Keratinocyte (primary cell): ENCODE results near the gene GSN. TPM values are rescaled to one million over a fixed set of nuclear protein-coding genes. Genes with fewer than 3 reads are reported as not detected.

Experiments used
- DNase-seq: peaks from one replicate; pipeline ENCODE4 v3.0.0-alpha.2; 2011; ENCODE audit warnings: low read depth, missing footprints, low spot score
- FAIRE-seq: peaks from 2 replicates; lab custom pipeline; 2011; peaks lifted over from hg19 to GRCh38; lab: Jason Lieb, UNC
- H2AFZ ChIP-seq: 2 replicates; pipeline ENCODE4 v1.6.0; 2012; ENCODE audit warnings: low read length, control low read depth, inconsistent platforms; ENCODE audit not compliant: control insufficient read depth
- H3K27ac ChIP-seq: 2 replicates; pipeline ENCODE4 v1.5.1; 2011; ENCODE audit warnings: low read length; ENCODE audit not compliant: control insufficient read depth, insufficient read depth
- H3K27me3 ChIP-seq: 3 replicates; pipeline ENCODE4 v1.6.0; 2011; ENCODE audit warnings: low read length; ENCODE audit not compliant: control insufficient read depth, insufficient read depth; ENCODE audit errors: extremely low read depth
- H3K36me3 ChIP-seq, 2 experiments: 2 replicates in 1 of 2; 3 replicates in 1 of 2; pipeline ENCODE4 v1.5.1; 2011; ENCODE audit warnings: low read length in 2 of 2, mild to moderate bottlenecking in 1 of 2; ENCODE audit not compliant: control insufficient read depth in 2 of 2, insufficient read depth in 2 of 2; ENCODE audit errors: extremely low read depth in 1 of 2
- H3K4me1 ChIP-seq: 3 replicates; pipeline ENCODE4 v1.5.1; 2011; ENCODE audit warnings: low read length; ENCODE audit not compliant: control insufficient read depth, insufficient read depth; ENCODE audit errors: extremely low read depth
- H3K4me2 ChIP-seq: 3 replicates; pipeline ENCODE4 v1.6.0; 2011; ENCODE audit warnings: low read depth, low read length; ENCODE audit not compliant: control insufficient read depth, insufficient read depth; ENCODE audit errors: extremely low read depth
- H3K4me3 ChIP-seq, 3 experiments: fragments of 200-600 bp in 1 of 3; sonication (generic) in 1 of 3; 2 replicates in 2 of 3; 3 replicates in 1 of 3; pipeline ENCODE4 v1.5.1; 2011 to 2016; ENCODE audit warnings: low read length in 3 of 3, mild to moderate bottlenecking in 3 of 3, control low read depth in 2 of 3, inconsistent platforms in 1 of 3, low read depth in 1 of 3, mixed read lengths in 1 of 3, mixed run types in 1 of 3, moderate library complexity in 1 of 3; ENCODE audit not compliant: control insufficient read depth in 2 of 3, insufficient read depth in 2 of 3; ENCODE audit errors: extremely low read depth in 1 of 3
- H3K79me2 ChIP-seq: 2 replicates; pipeline ENCODE4 v1.6.0; 2012; ENCODE audit warnings: low read length; ENCODE audit not compliant: control insufficient read depth, insufficient read depth
- H3K9ac ChIP-seq: 3 replicates; pipeline ENCODE4 v1.6.0; 2011; ENCODE audit warnings: low read length; ENCODE audit not compliant: control insufficient read depth, insufficient read depth; ENCODE audit errors: extremely low read depth
- H3K9me1 ChIP-seq: 3 replicates; pipeline ENCODE4 v1.6.0; 2011; ENCODE audit warnings: low read length; ENCODE audit not compliant: control insufficient read depth, insufficient read depth; ENCODE audit errors: extremely low read depth
- H3K9me3 ChIP-seq: 2 replicates; pipeline ENCODE4 v1.5.1; 2012; ENCODE audit warnings: low read depth, low read length; ENCODE audit not compliant: control insufficient read depth
- H4K20me1 ChIP-seq: 3 replicates; pipeline ENCODE4 v1.6.0; 2011; ENCODE audit warnings: low read length; ENCODE audit not compliant: control insufficient read depth, insufficient read depth; ENCODE audit errors: extremely low read depth
- EZH2 ChIP-seq: IDR thresholded peaks from one replicate; pipeline ENCODE4 v1.6.1; 2012; ENCODE audit warnings: inconsistent platforms, mild to moderate bottlenecking, low read length, moderate library complexity
- dilution Hi-C: fragments of 300-500 bp; cut with MboI; formaldehyde crosslinking; loops from one replicate; pipeline ENCODE4 v1.7.0; 2020; ENCODE audit warnings: low sequenced_read_pairs; ENCODE audit not compliant: extremely low pct_ligation_motif_present
- polyA plus RNA-seq, 5 experiments: library from polyadenylated mRNA; depleted of rRNA in 3 of 5; stranded (reverse) in 3 of 5; stranded (forward) in 1 of 5; unstranded in 1 of 5; fragments of >200 nt; gene quantifications; 1 replicate in 1 of 5; 2 replicates in 3 of 5; 3 replicates in 1 of 5; pipeline versions ENCODE4 v1.2.1 to v1.2.3, GENCODE V29; 2011 to 2012; ENCODE audit warnings: missing spikeins in 2 of 5, low read depth in 1 of 5, low replicate concordance in 1 of 5
- TF ChIP-seq, protein P1 (sequence below), 3 experiments: IDR thresholded peaks in 1 of 3; conservative IDR thresholded peaks in 1 of 3; optimal IDR thresholded peaks in 1 of 3; 2 replicates in 2 of 3; 3 replicates in 1 of 3; pipeline versions ENCODE3 to v1.5.1; 2011; ENCODE audit warnings: low read length in 3 of 3, mild to moderate bottlenecking in 3 of 3, moderate library complexity in 2 of 3, control low read depth in 1 of 3, inconsistent platforms in 1 of 3; ENCODE audit not compliant: insufficient read depth in 2 of 3; ENCODE audit errors: extremely low read depth in 1 of 3

The GSN gene
- polyA plus RNA-seq, 1 donor (not counting 4 experiments of a cell fraction or from before 2014, with no cell fraction given): 166 TPM

GRCh38 chr9:121292051-121292450 is 24.1 kb downstream of the GSN start:
- Histone ChIP-seq H3K27ac (no peak overlapping the region), H3K9me3 (no peaks in the 10 kb centered on the region), H2AFZ (no peak overlapping the region), H3K9me1 (no peaks in the 10 kb centered on the region), H3K4me2 (no peak overlapping the region), H3K79me2 (no peaks in the 10 kb centered on the region), H3K4me1 (peaks cover 31% of the 10 kb centered on the region), H3K27me3 (no peaks in the 10 kb centered on the region), H3K4me3 (no peak overlapping the region), H3K36me3 (peaks cover 9 to 11% of the 10 kb centered on the region in 2 experiments), H3K9ac (no peak overlapping the region), H4K20me1 (no peaks in the 10 kb centered on the region)
- dilution Hi-C loops: no loop called here
- FAIRE-seq: no peak
- DNase-seq: no peak
- TF ChIP-seq, protein P1, sequence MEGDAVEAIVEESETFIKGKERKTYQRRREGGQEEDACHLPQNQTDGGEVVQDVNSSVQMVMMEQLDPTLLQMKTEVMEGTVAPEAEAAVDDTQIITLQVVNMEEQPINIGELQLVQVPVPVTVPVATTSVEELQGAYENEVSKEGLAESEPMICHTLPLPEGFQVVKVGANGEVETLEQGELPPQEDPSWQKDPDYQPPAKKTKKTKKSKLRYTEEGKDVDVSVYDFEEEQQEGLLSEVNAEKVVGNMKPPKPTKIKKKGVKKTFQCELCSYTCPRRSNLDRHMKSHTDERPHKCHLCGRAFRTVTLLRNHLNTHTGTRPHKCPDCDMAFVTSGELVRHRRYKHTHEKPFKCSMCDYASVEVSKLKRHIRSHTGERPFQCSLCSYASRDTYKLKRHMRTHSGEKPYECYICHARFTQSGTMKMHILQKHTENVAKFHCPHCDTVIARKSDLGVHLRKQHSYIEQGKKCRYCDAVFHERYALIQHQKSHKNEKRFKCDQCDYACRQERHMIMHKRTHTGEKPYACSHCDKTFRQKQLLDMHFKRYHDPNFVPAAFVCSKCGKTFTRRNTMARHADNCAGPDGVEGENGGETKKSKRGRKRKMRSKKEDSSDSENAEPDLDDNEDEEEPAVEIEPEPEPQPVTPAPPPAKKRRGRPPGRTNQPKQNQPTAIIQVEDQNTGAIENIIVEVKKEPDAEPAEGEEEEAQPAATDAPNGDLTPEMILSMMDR (optimal IDR thresholded peaks at IDR 0.05 in 1 of 3, IDR thresholded peaks at IDR 0.05 in 1 of 3, conservative IDR thresholded peaks at IDR 0.05 in 1 of 3; ENCODE audit: extremely low read depth in 1 of 3, insufficient read depth in 2 of 3, low read length in 3 of 3): no peak
- TF ChIP-seq EZH2: no peak

- H3K79me2 ChIP-seq: no peaks in the 10 kb centered on the region
Measured at GRCh38 chr9:121292801-121293241, 24.9 kb downstream of the GSN start.

More at GRCh38 chr9:121292801-121293241, 24.9 kb downstream of the GSN start:
- H3K4me3 ChIP-seq: no peak overlapping the region
- H3K4me2 ChIP-seq: no peak overlapping the region
- DNase-seq (no peak), FAIRE-seq (no peak)
- H3K27me3 ChIP-seq: no peaks in the 10 kb centered on the region
- no peak overlapping the region for H3K9ac ChIP-seq
- no peak for TF ChIP-seq EZH2
- TF ChIP-seq, protein P1 (optimal IDR thresholded peaks at IDR 0.05 in 1 of 3, IDR thresholded peaks at IDR 0.05 in 1 of 3, conservative IDR thresholded peaks at IDR 0.05 in 1 of 3; ENCODE audit: extremely low read depth in 1 of 3, insufficient read depth in 2 of 3, low read length in 3 of 3): no peak
- H3K4me1 ChIP-seq: peaks cover 24% of the 10 kb centered on the region
- no peak overlapping the region for H3K27ac ChIP-seq
- H3K36me3 ChIP-seq: peaks cover 9 to 11% of the 10 kb centered on the region in 2 experiments
- H2AFZ ChIP-seq: no peak overlapping the region
- H3K9me1 ChIP-seq: no peaks in the 10 kb centered on the region
- dilution Hi-C loops: no loop called here
- H4K20me1 ChIP-seq: no peaks in the 10 kb centered on the region
- no peaks in the 10 kb centered on the region for H3K9me3 ChIP-seq
